Hypothalamus (tissue), 51 donors: Measurements from ENCODE around the gene FAM20A.
"Not testable (repeated sequence)": the region's sequence is repeated elsewhere in the genome, so short reads cannot be mapped to it uniquely, and the experiment has no call there.

Experiments used
- DNase-seq, 51 donors: peaks; one replicate each; lab custom pipeline; 2025; lab: John Stamatoyannopoulos, UW

FAM20A gene

DNA sequence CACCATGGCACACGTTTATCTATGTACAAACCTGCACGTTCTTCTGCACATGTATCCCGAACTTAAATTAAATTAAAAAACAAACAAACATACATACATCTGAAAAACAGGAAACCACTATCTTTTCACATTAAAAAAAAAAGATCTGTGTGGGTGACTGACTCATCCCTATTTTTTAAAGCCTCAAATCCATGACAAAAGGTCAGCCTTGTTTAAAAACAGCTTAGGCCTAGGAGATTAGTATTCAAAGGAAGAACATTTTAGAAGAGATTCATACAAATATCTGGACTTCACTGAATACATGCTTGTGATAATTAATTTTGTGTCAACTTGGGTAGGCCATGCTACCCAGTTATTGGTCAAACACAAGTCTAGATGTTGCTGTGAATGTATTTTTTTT is 93.6 kb downstream of the FAM20A start:
- DNase-seq, result no peak

DNA sequence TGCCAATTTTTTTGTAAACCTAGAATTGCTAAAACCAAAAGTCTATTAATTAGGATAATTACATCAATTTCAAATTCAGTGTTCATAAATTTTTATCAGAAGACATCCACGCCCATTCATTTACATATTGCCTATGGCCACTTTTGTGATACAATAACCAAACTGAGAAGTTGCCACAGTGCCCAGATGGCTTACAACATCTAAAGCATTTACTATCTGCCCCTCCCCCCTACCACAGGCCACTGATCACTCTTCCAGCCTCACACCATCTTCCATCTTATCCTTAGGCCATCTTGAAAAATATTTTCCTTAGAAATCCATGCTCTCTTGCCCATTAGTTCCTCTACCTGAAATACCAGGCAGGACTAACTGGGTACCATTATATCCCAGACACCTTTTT is 95.2 kb downstream of the FAM20A start:
- no peak for DNase-seq

DNA sequence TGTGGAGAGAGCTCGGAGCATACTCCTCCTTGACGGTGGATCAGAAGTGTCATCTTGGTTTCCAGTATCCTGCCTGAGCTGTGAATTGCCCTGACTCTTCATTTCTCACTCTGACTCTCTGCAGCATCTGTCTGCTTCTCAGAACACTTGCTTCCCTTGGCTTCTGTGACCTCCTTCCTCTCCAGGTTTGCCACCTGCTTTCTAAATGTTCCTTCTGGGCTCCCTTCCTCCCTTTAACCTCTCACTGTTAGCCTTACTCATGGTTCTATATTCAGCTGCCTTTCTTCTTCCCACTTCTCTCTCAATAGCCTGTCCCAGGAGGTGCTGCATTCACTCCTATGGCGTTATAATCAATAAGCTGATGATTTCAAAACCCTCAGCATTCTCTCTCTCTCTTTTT is 100.1 kb downstream of the FAM20A start:
- DNase-seq, result no peak

DNA sequence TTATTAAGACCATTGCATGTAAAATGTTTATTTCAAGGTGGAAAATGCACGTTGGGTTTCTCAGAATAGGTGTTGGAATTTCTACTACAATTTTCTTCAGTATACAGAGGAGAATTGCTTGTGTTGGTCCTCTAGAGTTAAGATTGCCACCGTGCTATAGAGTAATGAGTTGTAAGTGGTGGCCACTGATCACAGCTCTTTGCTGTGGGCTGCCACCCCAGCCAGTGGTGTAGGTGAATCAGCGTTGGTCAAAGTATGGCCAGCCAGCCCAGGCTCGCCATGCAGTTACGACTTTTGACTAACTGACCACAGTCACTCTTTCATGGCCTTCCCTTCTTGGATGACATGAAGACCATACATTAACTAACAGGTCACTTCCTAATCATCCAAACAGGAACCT is 101.6 kb downstream of the FAM20A start:
- DNase-seq, result no peak

DNA sequence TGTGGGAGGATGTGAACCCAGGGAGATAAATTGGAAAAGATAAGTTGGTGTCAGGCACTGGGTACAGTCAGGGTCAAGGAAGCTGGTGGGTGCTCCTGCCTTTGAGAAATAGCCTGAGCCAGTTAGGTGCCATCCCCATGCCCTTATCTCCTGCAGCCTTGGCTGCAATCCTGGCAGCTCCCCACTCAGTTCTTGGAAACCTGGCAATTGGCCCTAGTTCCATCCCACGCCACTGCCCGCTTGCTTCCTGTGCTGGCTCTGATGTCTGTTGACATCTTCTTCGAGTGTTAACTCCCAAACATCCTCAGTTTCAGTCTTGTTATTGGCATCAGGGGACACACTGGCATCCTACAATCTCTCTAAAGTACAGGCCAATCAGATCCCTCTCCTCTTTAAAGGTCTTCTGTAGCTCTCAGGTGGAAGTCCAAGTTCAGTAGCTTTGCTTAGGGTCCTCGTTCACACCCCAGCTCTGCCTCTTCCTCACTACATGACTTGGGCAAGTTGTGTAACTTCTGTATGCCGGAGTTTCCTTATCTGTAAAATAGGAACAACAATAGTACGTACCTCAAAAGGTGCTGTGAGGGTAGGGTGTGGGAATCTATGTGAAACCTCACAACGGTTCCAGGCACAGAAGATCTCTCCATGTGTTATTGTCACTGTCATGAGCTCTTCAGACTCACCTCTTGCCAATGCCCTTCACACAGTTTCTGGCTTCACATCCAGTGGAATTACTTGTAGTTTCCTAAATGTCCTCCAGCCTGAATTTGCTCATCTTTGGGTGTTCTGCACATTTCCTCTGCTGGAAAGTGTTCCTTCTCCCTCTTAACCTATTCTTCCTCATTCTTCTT is 102.5 kb downstream of the FAM20A start:
- DNase-seq, result no peak

DNA sequence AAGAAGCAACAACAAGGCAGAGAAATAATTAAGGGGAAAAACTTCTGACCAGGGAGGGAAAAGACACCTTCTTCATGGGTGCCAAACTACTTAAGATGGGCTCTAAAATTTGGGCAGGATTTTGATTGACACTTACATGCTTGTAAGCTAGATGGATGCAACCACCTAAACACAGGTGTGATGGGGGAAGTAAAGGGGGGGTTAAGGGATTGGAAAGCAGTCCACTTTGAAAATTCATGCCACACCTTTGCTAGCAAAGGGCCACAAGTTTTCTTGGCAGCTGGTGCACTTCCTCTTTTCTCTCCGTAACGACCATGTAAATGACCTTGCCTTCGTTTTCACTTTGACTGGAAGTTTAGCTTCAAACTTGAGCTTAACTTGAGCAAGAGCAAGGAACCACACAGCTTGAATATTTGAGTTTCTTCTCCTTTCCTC is 103.3 kb downstream of the FAM20A start:
- peak in 1 of 51 donors; percentile 5 for DNase-seq

DNA sequence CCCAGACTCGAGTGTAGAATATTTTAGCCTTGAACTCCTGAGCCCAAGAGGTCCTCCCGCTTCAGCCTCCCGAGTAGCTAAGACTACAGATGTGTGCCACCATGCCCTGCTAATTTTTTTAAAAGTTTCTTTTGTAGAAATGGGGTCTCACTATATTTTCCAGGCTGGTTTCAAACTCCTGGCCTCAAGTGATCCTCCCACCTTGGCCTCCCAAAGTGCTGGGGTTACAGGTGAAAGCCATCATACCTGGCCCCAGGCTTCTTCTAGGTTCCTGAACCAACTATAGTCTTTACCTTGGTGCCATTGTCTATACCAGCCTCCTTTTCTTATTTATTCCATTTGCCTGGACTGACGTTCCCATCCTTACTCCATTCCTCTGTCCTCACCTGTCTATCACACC is 106.1 kb downstream of the FAM20A start:
- no peak for DNase-seq

DNA sequence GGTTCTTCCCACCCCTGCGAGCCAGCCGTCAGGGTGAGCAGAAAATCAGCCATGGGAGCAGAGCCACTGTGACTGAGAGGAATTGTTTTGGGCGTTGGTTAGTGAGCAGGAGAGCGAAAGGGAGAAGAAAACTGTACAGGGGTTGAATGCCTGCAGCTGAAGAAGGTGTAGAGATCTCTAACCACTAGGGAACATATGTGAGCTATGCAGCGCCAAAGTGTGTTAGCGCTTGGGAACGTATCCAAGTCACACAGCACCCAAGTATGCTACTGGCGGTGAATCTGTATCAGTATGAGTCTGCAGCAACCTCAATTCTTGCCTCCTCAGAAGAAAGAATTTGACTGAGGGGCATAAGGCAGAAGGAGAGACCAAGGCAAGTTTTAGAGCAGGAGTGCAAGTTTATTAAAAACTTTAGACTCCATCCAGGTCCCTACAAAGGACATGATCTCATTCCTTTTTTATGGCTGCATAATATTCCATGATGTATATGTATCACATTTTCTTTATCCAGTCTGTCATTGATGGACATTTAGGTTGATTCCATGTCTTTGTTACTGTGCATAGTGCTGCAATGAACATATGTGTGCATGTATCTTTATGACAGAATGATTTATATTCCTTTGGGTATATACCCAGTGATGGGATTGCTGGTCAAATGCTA is 108.6 kb downstream of the FAM20A start:
- not testable (repeated sequence) for DNase-seq

DNA sequence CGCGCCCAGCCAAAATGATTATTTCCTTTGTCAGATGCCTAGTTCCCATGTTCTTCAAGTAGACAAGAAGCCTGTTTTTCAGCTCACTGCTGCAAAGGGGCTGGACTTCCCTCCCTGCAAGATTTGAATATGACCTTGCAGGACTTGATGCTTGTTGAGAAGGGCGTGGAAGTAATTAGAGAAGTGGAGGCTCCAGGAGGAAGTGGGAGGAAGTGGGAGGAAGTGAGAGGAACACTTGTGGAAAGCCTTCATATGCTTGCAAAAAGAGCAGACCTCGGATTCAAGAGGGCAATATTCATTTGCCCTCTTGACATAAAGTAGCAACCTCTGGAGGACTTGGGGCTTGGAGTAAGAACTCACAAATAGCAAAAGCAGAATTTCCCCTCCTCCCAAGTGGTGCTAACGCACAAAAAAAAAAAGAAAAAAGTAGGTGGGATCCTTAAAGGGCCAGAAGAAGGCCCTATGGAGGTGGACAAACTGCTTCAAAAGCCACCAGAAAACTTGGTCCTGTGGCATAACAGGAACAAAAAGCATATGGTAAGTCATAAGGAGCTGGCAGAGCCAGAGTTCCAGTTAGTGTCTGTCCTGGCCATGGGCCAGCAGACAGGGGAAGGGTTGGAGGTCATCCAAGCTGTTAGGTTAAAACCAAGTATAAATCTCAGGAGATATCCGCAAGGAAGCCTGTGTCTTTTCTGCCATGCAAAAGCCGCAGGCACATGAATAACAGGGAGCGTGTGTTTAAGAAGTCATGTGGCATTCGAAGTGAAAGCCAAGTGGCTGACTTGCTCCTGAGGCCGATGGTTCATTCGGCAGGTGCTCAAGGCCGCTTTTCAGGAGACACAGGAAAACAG is 109.6 kb downstream of the FAM20A start:
- DNase-seq, result peak in 10 of 51 donors; percentile 2 to 31 (median 8)

DNA sequence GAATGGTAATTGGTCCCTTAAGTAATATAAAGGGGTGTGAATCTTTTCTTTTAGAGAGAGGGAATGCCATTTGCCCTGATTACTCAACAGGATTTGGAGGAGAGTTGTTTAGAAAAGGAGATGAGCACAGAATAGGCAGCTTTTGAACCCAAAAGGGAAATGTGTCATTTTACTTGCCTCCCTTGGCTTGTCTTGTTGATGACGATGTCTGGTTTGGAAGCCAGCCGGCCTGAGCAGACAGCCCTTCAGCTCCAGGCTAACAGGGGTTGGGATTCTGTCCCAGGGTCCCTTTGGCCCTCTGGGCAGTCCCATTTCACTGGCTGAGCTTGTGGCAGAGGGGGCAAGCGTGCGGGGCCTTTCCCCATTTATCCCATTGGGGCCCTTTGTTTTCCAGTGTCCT is 111.2 kb downstream of the FAM20A start:
- no peak for DNase-seq
